ENCODE measurements around the gene ACVRL1. TPM values are rescaled to one million over a fixed set of nuclear protein-coding genes. Genes with fewer than 3 reads are reported as not detected.

Gene ACVRL1
- total RNA-seq, 4 donors from 2014 or later: 46.4 to 169 (median 56.8) TPM

DNA sequence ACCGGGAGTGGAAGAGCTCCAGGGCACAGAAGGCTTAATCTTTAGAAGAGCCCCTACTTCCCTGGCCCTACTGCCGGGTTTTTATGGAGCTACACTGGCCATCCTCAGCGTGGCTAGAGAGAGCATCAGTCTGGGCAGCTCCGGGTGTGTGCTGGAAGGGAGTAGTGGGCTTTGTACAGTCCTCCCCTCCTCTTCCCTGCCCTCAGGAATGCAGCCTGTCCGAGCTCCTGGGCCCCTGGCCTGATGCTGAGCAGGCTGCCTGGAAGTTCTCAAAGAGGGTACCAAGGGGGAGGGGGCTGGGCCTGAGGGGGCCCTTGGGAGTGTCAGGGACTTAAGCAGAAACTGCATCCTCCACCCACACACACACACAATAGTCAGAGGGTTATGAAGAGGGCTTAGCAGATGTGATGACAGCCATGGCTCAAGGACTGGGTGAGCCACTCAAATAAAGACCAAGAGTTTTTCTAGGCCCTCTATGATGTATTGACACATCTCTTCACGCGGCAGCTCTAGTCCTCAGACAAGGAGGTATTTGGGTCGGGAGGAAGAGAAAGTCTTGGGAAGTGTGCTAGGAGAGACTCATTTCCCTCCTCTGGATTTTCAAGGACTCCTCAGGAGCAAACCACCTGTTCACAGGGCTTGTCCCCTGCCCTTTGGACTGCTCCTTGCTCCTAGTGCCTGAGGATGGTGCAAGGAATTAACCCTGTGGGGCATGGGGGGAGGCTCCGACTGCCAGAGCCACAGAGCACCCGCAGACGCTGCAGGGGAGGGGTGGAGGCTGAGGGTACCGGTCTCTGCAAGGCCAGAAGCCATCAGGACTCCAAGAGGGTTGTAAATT is 42.3 kb upstream of the ACVRL1 start:
- TF ChIP-seq, protein P1, sequence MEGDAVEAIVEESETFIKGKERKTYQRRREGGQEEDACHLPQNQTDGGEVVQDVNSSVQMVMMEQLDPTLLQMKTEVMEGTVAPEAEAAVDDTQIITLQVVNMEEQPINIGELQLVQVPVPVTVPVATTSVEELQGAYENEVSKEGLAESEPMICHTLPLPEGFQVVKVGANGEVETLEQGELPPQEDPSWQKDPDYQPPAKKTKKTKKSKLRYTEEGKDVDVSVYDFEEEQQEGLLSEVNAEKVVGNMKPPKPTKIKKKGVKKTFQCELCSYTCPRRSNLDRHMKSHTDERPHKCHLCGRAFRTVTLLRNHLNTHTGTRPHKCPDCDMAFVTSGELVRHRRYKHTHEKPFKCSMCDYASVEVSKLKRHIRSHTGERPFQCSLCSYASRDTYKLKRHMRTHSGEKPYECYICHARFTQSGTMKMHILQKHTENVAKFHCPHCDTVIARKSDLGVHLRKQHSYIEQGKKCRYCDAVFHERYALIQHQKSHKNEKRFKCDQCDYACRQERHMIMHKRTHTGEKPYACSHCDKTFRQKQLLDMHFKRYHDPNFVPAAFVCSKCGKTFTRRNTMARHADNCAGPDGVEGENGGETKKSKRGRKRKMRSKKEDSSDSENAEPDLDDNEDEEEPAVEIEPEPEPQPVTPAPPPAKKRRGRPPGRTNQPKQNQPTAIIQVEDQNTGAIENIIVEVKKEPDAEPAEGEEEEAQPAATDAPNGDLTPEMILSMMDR (IDR thresholded peaks at IDR 0.05): no peak
- no peak for TF ChIP-seq POLR2A (IDR thresholded peaks at IDR 0.05)
- no peak overlapping the region for H3K4me3 ChIP-seq
- H3K4me1 ChIP-seq: peaks cover 0 to 27% (median 10%) of the 10 kb centered on the region in 4 donors
- no peaks in the 10 kb centered on the region for H3K9me3 ChIP-seq
- DNase-seq: no peak
- peaks cover 0 to 18% of the 10 kb centered on the region in 2 donors for H3K27me3 ChIP-seq
- H3K27ac ChIP-seq: no peak overlapping the region
- H3K36me3 ChIP-seq: no peaks in the 10 kb centered on the region

DNA sequence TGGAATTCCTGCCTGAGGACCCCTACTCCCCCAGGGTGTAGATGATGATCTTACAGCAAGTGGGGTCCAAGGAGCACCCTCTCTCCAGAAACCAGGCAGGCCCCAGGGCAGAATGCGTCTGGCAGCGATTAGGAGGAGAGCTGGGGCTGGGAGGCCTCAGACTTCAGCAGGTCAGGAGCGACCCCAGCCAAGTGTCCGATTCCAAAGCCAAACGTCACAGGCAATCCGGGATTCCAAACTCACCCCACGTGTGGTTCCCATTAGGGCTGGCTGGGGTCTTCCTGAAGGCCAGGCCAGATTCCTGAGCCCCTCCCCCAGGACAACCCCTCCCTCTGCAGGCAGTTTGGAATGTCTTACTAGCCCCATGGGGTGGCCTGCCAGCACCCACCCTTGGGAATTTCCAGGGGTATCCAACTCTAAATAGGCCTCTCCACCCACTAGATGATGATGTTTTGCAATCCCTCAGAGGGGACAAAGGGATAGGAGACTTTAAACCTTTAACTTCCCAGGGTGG is 41.5 kb upstream of the ACVRL1 start:
- Histone ChIP-seq H3K27ac (no peak overlapping the region), H3K36me3 (no peaks in the 10 kb centered on the region), H3K4me3 (no peak overlapping the region), H3K27me3 (peaks cover 0 to 18% of the 10 kb centered on the region in 2 donors), H3K4me1 (peaks cover 0 to 27% (median 10%) of the 10 kb centered on the region in 4 donors), H3K9me3 (no peaks in the 10 kb centered on the region)
- DNase-seq: no peak
- no peak for TF ChIP-seq POLR2A (IDR thresholded peaks at IDR 0.05)
- TF ChIP-seq, protein P1 (IDR thresholded peaks at IDR 0.05): no peak

DNA sequence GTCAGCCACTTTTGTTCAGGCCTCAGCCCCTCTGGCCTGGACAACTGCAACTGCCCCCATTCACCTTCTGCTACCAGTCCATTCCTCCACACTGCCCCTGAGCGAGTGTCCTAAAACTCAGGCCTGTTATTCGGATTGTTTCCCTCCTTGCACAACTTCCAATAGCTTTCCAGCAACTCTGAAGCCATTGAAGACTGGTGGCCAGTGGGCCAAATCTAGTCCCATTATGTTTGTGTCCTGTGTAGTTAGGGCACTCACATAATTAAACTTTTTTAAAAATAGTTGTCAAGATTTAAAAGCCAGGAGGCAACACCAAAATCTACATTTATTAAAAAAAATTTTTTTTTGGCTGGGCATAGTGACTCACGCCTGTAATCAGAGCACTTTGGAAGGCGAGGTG is 41.0 kb upstream of the ACVRL1 start:
- TF ChIP-seq, protein P1 (IDR thresholded peaks at IDR 0.05): no peak
- TF ChIP-seq POLR2A (IDR thresholded peaks at IDR 0.05): no peak
- no peak overlapping the region for H3K27ac ChIP-seq
- H3K36me3 ChIP-seq: no peaks in the 10 kb centered on the region
- H3K4me1 ChIP-seq: peaks cover 0 to 27% (median 10%) of the 10 kb centered on the region in 4 donors
- H3K9me3 ChIP-seq: no peaks in the 10 kb centered on the region
- H3K27me3 ChIP-seq: peaks cover 0 to 18% of the 10 kb centered on the region in 2 donors
- DNase-seq: no peak
- no peak overlapping the region for H3K4me3 ChIP-seq

DNA sequence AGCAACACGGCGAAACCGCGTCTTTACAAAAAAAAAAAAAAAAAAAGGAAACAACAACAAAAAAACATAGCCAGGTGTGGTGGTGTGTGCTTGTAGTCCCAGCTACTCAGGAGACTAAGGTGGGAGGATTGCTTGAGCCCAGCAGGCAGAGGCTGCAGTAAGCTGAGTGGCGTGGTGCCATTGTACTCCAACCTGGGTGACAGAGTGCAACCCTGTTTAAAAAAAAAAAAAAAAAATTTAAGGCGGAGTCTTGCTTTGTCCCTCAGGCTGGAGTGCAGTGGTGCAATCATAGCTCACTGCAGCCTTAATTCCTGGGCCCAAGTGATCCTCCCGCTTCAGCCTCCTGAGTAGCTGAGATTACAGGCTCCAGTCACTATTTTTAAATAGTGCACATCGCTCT is 40.5 kb upstream of the ACVRL1 start:
- peaks cover 0 to 18% of the 10 kb centered on the region in 2 donors for H3K27me3 ChIP-seq
- no peaks in the 10 kb centered on the region for H3K36me3 ChIP-seq
- H3K4me1 ChIP-seq: peaks cover 0 to 27% (median 10%) of the 10 kb centered on the region in 4 donors
- DNase-seq: no peak
- no peak overlapping the region for H3K4me3 ChIP-seq
- no peak overlapping the region for H3K27ac ChIP-seq
- H3K9me3 ChIP-seq: no peaks in the 10 kb centered on the region
- TF ChIP-seq, protein P1 (IDR thresholded peaks at IDR 0.05): no peak
- TF ChIP-seq POLR2A (IDR thresholded peaks at IDR 0.05): no peak

DNA sequence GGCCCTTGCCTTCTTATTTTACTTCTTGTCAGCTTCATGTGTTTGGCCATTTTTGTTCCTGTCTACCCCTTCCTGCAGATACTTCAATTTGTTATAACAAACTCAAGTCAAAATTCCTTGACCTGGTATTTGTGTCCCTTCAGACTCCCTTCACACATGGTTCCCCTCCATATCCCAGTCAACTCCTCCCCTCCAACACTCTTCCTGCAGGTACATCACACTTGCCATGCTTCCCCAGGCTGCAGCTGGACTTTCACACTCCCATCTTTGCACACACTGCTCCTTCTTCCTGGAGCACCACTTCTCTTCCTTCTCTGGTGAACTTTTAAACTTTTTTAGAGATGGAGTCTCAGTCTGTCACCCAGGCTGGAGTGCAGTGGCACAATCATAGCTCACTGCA is 39.9 kb upstream of the ACVRL1 start:
- no peak for DNase-seq
- peaks cover 0 to 18% of the 10 kb centered on the region in 2 donors for H3K27me3 ChIP-seq

More for the DNA sequence above, 39.9 kb upstream of the ACVRL1 start:
- no peak overlapping the region for H3K4me3 ChIP-seq
- no peaks in the 10 kb centered on the region for H3K36me3 ChIP-seq
- peaks cover 0 to 27% (median 10%) of the 10 kb centered on the region in 4 donors for H3K4me1 ChIP-seq
- no peaks in the 10 kb centered on the region for H3K9me3 ChIP-seq
- TF ChIP-seq POLR2A (IDR thresholded peaks at IDR 0.05): no peak
- TF ChIP-seq, protein P1 (IDR thresholded peaks at IDR 0.05): no peak
- H3K27ac ChIP-seq: no peak overlapping the region
